Hepatocyte (in vitro differentiated cells): ENCODE data around the gene FAM83B. TPM values are rescaled to one million over a fixed set of nuclear protein-coding genes. Genes with fewer than 3 reads are reported as not detected.

ENCODE experiments used
- DNase-seq: peaks from one replicate; pipeline ENCODE4 v3.0.0-alpha.2; 2016; ENCODE audit warnings: low spot score
- H2AFZ ChIP-seq: fragments of 200-600 bp; sonication (generic); 2 replicates; pipeline ENCODE4 v1.6.0; 2016; ENCODE audit warnings: antibody characterized with exemption, mild to moderate bottlenecking
- H3K27ac ChIP-seq: fragments of 200-600 bp; sonication (generic); 2 replicates; pipeline ENCODE4 v1.5.1; 2016; ENCODE audit warnings: mild to moderate bottlenecking
- H3K27me3 ChIP-seq: fragments of 200-600 bp; sonication (generic); 2 replicates; pipeline ENCODE4 v1.6.1; 2016
- H3K36me3 ChIP-seq: fragments of 200-600 bp; sonication (generic); replicated peaks from 2 replicates; pipeline ENCODE4 v1.5.1; 2016; ENCODE audit warnings: low read depth; ENCODE audit not compliant: insufficient read depth
- H3K4me1 ChIP-seq: fragments of 200-600 bp; sonication (generic); 2 replicates; pipeline ENCODE4 v1.5.1; 2016; ENCODE audit warnings: mild to moderate bottlenecking, moderate library complexity; ENCODE audit not compliant: insufficient read depth
- H3K4me2 ChIP-seq: fragments of 200-600 bp; sonication (generic); 2 replicates; pipeline ENCODE4 v1.6.0; 2016
- H3K4me3 ChIP-seq: fragments of 200-600 bp; sonication (generic); 2 replicates; pipeline ENCODE4 v1.5.1; 2016; ENCODE audit warnings: mild to moderate bottlenecking
- H3K79me2 ChIP-seq: fragments of 200-600 bp; sonication (generic); 2 replicates; pipeline ENCODE4 v1.6.0; 2017; ENCODE audit warnings: mild to moderate bottlenecking
- H3K9me2 ChIP-seq: fragments of 200-600 bp; sonication (generic); replicated peaks from 2 replicates; pipeline ENCODE4 v1.6.0; 2017; ENCODE audit warnings: mild to moderate bottlenecking; ENCODE audit not compliant: insufficient read depth
- H3K9me3 ChIP-seq: fragments of 200-600 bp; sonication (generic); 2 replicates; pipeline ENCODE4 v1.5.1; 2016; ENCODE audit warnings: low read depth, mild to moderate bottlenecking
- H4K20me1 ChIP-seq: fragments of 200-600 bp; sonication (generic); 2 replicates; pipeline ENCODE4 v1.6.0; 2016; ENCODE audit warnings: mild to moderate bottlenecking; ENCODE audit not compliant: insufficient read depth, poor library complexity, severe bottlenecking
- EZH2 ChIP-seq: fragments of 200-600 bp; sonication (generic); IDR thresholded peaks from 2 replicates; pipeline ENCODE4 v1.6.1; 2016; ENCODE audit warnings: antibody characterized with exemption, mild to moderate bottlenecking, borderline replicate concordance
- EZH2phosphoT487 ChIP-seq: fragments of 200-600 bp; sonication (generic); IDR thresholded peaks from one replicate; pipeline ENCODE4 v1.6.1; 2018; ENCODE audit warnings: antibody characterized with exemption, mild to moderate bottlenecking, low read depth, moderate library complexity; ENCODE audit not compliant: unreplicated experiment, severe bottlenecking
- WGBS: methylation state at CpG from one replicate; pipeline ENCODE4 v1.1.6; 2016; ENCODE audit warnings: low lambda C conversion rate; ENCODE audit errors: missing lambda C conversion rate; 5-methylcytosine and 5-hydroxymethylcytosine counted together
- polyA plus RNA-seq: library from polyadenylated mRNA; unstranded; fragments of >200 nt; fragmentation: Nextera tagmentation; extraction: Ambion mirVana; gene quantifications from 2 replicates; pipeline ENCODE4 v1.2.1, GENCODE V29; 2016
- total RNA-seq: library from RNA; depleted of rRNA; stranded (reverse); fragments of >200 nt; gene quantifications from 2 replicates; pipeline ENCODE4 v1.2.3, GENCODE V29; 2014
- TF ChIP-seq, protein P1 (sequence below): fragments of 200-600 bp; sonication (generic); IDR thresholded peaks from 2 replicates; pipeline ENCODE4 v1.5.1; 2016; ENCODE audit warnings: antibody characterized with exemption, mild to moderate bottlenecking; ENCODE audit not compliant: poor library complexity

The FAM83B gene
- total and polyA plus RNA-seq, 2 experiments from 2014 or later, result 5.5 to 29.2 TPM

DNA sequence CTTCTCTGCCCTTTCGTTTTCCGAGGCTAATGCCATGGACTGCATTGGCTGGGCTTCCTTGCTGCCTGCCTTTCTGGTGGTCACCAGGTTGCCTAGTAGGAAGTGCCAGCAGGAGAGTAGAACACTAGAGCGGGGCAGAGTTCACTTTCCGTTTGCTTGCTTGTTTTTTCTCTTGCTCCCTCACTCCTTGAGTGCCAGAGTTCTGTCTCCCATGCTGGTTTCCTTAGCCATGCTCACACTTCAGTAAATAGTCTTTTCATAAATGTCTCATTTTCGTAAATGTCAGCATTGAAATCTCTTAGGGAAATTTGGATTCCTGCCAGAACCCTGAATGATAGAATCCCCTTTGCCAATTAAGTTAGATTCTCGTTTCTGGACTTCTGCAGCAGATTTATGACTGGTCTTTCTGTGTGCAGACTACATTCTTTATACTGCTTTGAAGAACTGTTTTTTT, 63.9 kb downstream of the FAM83B start:
- Histone ChIP-seq H3K79me2 (peaks cover 9% of the 10 kb centered on the region), H3K36me3 (no peaks in the 10 kb centered on the region), H3K27ac (peak overlapping the region; percentile 42), H3K4me1 (peaks cover 9% of the 10 kb centered on the region), H3K4me2 (peak overlapping the region; percentile 55), H3K4me3 (no peak overlapping the region), H3K27me3 (no peaks in the 10 kb centered on the region), H3K9me2 (no peaks in the 10 kb centered on the region), H4K20me1 (no peaks in the 10 kb centered on the region), H2AFZ (no peak overlapping the region), H3K9me3 (no peaks in the 10 kb centered on the region)
- WGBS, result 60% methylated on average over 6 of the region's 6 CpGs
- no peak for TF ChIP-seq EZH2
- TF ChIP-seq EZH2phosphoT487, result no peak
- TF ChIP-seq, protein P1, sequence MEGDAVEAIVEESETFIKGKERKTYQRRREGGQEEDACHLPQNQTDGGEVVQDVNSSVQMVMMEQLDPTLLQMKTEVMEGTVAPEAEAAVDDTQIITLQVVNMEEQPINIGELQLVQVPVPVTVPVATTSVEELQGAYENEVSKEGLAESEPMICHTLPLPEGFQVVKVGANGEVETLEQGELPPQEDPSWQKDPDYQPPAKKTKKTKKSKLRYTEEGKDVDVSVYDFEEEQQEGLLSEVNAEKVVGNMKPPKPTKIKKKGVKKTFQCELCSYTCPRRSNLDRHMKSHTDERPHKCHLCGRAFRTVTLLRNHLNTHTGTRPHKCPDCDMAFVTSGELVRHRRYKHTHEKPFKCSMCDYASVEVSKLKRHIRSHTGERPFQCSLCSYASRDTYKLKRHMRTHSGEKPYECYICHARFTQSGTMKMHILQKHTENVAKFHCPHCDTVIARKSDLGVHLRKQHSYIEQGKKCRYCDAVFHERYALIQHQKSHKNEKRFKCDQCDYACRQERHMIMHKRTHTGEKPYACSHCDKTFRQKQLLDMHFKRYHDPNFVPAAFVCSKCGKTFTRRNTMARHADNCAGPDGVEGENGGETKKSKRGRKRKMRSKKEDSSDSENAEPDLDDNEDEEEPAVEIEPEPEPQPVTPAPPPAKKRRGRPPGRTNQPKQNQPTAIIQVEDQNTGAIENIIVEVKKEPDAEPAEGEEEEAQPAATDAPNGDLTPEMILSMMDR, result no peak
- DNase-seq, result peak; percentile 10

DNA sequence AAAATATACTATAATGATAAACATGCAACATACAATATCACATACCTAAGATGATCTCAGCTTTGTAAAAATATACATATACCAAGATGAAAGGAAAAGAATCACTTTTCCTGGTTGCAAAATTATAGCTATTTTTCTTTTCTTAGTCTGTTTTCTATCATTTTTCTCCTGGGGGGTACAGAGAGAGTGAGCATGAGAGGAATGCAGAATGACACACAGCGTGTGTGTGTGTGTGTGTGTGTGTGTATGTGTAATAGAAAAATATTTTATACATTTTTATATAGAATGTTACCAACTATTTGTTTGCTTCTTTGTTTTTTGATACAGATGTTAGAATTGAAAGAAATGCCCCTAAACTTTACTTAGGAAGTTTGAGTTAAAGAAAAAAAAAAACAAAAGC, 64.3 kb downstream of the FAM83B start:
- Histone ChIP-seq H3K79me2 (peaks cover 9% of the 10 kb centered on the region), H3K27ac (peak overlapping the region; percentile 42), H4K20me1 (no peaks in the 10 kb centered on the region), H3K4me1 (peaks cover 9% of the 10 kb centered on the region), H3K36me3 (no peaks in the 10 kb centered on the region), H3K4me3 (no peak overlapping the region), H3K27me3 (no peaks in the 10 kb centered on the region), H3K4me2 (peak overlapping the region; percentile 55), H2AFZ (no peak overlapping the region), H3K9me3 (no peaks in the 10 kb centered on the region), H3K9me2 (no peaks in the 10 kb centered on the region)
- 21% methylated on average over 1 of the region's 1 CpG for WGBS
- TF ChIP-seq EZH2phosphoT487, result no peak
- TF ChIP-seq, protein P1, result no peak
- TF ChIP-seq EZH2, result no peak
- no peak for DNase-seq

DNA sequence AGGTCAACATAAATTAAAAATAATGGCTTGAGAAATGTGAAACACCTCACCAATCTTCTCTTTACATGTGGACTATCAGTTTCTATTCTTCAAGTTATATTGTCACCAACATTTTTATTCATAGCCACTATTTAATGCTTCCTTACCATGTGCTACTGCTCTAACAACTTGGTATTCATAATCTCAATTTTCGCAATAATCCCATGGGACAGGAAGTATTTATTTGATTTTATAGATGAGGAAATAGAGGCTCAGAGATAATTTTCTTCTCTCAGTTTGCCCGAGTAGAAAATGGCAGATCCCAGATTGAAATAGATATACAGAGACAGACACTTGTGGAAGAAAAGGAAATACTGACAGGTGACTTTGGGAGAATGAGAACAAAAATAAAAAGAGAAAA, 66.6 kb downstream of the FAM83B start:
- H4K20me1 ChIP-seq, result no peaks in the 10 kb centered on the region
- H3K27me3 ChIP-seq, result no peaks in the 10 kb centered on the region
- H3K36me3 ChIP-seq, result no peaks in the 10 kb centered on the region
- TF ChIP-seq EZH2 (no peak), EZH2phosphoT487 (no peak)
- TF ChIP-seq, protein P1, result no peak
- no peak overlapping the region for H3K4me3 ChIP-seq
- H3K79me2 ChIP-seq, result peaks cover 10% of the 10 kb centered on the region
- H3K9me3 ChIP-seq, result no peaks in the 10 kb centered on the region
- 76% methylated on average over 2 of the region's 2 CpGs for WGBS
- H3K4me2 ChIP-seq, result no peak overlapping the region
- H2AFZ ChIP-seq, result no peak overlapping the region
- H3K9me2 ChIP-seq, result no peaks in the 10 kb centered on the region
- peaks cover 9% of the 10 kb centered on the region for H3K4me1 ChIP-seq
- no peak for DNase-seq
- no peak overlapping the region for H3K27ac ChIP-seq

DNA sequence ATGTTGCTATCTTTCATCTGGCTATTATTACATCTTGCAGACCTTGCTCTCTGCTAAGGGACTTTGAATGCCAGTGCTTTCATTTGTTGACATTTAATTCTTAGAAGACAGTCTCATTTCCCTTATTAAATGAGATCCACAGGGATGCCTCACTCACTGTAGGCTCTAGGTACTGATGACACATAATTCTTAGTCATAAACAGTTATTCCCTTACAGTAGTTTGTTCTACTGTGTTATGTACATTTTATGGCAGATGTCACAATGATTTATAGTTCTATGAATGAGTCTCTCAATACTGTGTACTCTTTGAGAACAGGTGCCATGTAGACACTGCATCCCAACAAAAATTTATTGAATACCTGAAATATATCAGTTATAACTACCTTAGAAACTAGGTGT, 70.3 kb downstream of the FAM83B start:
- Histone ChIP-seq H3K79me2 (peaks cover 15% of the 10 kb centered on the region), H3K27ac (no peak overlapping the region), H3K36me3 (no peaks in the 10 kb centered on the region), H3K9me3 (no peaks in the 10 kb centered on the region), H4K20me1 (no peaks in the 10 kb centered on the region), H3K9me2 (no peaks in the 10 kb centered on the region), H3K4me3 (no peak overlapping the region), H2AFZ (no peak overlapping the region), H3K27me3 (no peaks in the 10 kb centered on the region), H3K4me2 (no peak overlapping the region), H3K4me1 (no peaks in the 10 kb centered on the region)
- DNase-seq, result peak; percentile 9
- TF ChIP-seq EZH2phosphoT487 (no peak), EZH2 (no peak)
- TF ChIP-seq, protein P1, result no peak
